ENCODE measurements around the gene SCFD1. TPM values are rescaled to one million over a fixed set of nuclear protein-coding genes. Genes with fewer than 3 reads are reported as not detected.

The SCFD1 gene
- total RNA-seq, 4 donors from 2014 or later: 33.6 to 40.8 (median 37.1) TPM

- no peak for TF ChIP-seq CTCF (IDR thresholded peaks at IDR 0.05)
- TF ChIP-seq POLR2A (IDR thresholded peaks at IDR 0.05): no peak
- intact Hi-C loops (cut with DNase I; ENCODE audit: low total_unique reads): no loop called here
- 73 to 82% methylated on average over 2 of the region's 2 CpGs for WGBS, 2 donors
- DNase-seq (ENCODE audit: low spot score in 2 of 2): no peak
- H3K4me3 ChIP-seq (ENCODE audit: low read depth, poor library complexity, severe bottlenecking): no peak overlapping the region
Observed at GRCh38 chr14:30756594-30756993, 134.5 kb downstream of the SCFD1 start.

GRCh38 chr14:30757082-30757481 lies 135.0 kb downstream of the SCFD1 start:
- no peak for DNase-seq (ENCODE audit: low spot score in 2 of 2)
- TF ChIP-seq CTCF (IDR thresholded peaks at IDR 0.05) (no peak), POLR2A (IDR thresholded peaks at IDR 0.05) (no peak)
- intact Hi-C loops (cut with DNase I; ENCODE audit: low total_unique reads): no loop called here
- 53 to 70% methylated on average over 3 of the region's 3 CpGs for WGBS, 2 donors
- H3K4me3 ChIP-seq (ENCODE audit: low read depth, poor library complexity, severe bottlenecking): no peak overlapping the region

GRCh38 chr14:30759172-30760125 lies 137.3 kb downstream of the SCFD1 start:
- TF ChIP-seq CTCF (IDR thresholded peaks at IDR 0.05) (no peak), POLR2A (IDR thresholded peaks at IDR 0.05) (no peak)
- no peak for DNase-seq (ENCODE audit: low spot score in 2 of 2)
- H3K4me3 ChIP-seq (ENCODE audit: low read depth, poor library complexity, severe bottlenecking): no peak overlapping the region
- intact Hi-C loops (cut with DNase I; ENCODE audit: low total_unique reads): no loop called here
- WGBS, 2 donors: 83 to 86% methylated on average over 7 of the region's 7 CpGs

GRCh38 chr14:30763891-30764290 lies 141.8 kb downstream of the SCFD1 start:
- 54 to 55% methylated on average over 1 of the region's 1 CpG for WGBS, 2 donors
- intact Hi-C loops (cut with DNase I; ENCODE audit: low total_unique reads): no loop called here
- TF ChIP-seq CTCF (IDR thresholded peaks at IDR 0.05): no peak
- TF ChIP-seq POLR2A (IDR thresholded peaks at IDR 0.05): no peak
- no peak overlapping the region for H3K4me3 ChIP-seq (ENCODE audit: low read depth, poor library complexity, severe bottlenecking)
- DNase-seq (ENCODE audit: low spot score in 2 of 2): no peak

- H3K4me3 ChIP-seq (ENCODE audit: low read depth, poor library complexity, severe bottlenecking): no peak overlapping the region
- whole genome bisulfite sequencing, 2 donors: 92 to 95% methylated on average over 4 of the region's 4 CpGs
- intact Hi-C loops (cut with DNase I; ENCODE audit: low total_unique reads): no loop called here
- TF ChIP-seq POLR2A (IDR thresholded peaks at IDR 0.05) (no peak), CTCF (IDR thresholded peaks at IDR 0.05) (no peak)
- no peak for DNase-seq (ENCODE audit: low spot score in 2 of 2)
Observed at GRCh38 chr14:30767624-30768023, 145.5 kb downstream of the SCFD1 start.
